ENCODE data around the gene NMS. TPM values are rescaled to one million over a fixed set of nuclear protein-coding genes. Genes with fewer than 3 reads are reported as not detected.
"Not testable (repeated sequence)": the region's sequence is repeated elsewhere in the genome, so short reads cannot be mapped to it uniquely, and the experiment has no call there.

NMS gene
- not detected for polyA plus RNA-seq (2013, experiment 1 of 2; ENCODE audit: insufficient read length)
- not detected for polyA plus RNA-seq (2013, experiment 2 of 2; ENCODE audit: insufficient read length)

- DNase-seq: no peak
Measured at GRCh38 chr2:100470182-100470581, at the start of gene NMS. NMS (plus strand) TSS chr2:100470482; CDS start chr2:100470489, 7 bp downstream.

GRCh38 chr2:100422320-100423055, 47.8 kb upstream of the NMS start:
- DNase-seq: peak; percentile 28

DNA sequence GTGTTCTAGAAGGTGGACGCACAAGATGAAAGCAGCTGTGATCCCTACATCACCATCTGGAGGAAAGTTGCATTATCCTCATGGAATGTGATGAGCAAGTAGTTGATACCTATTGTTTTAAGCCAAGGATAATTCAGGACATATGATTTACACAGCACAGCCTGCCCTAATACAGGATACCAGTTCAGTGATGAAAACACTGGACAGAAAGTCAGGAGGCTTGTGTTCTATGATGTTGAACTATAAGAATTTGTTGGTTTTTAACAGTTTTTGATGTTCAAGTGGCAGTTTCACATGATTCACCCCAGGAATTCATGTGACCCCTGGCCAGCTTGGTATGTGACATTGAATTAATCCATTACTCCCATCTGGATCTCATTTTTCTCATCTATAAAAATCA, 46.7 kb upstream of the NMS start:
- peak; percentile 57 for DNase-seq

DNA sequence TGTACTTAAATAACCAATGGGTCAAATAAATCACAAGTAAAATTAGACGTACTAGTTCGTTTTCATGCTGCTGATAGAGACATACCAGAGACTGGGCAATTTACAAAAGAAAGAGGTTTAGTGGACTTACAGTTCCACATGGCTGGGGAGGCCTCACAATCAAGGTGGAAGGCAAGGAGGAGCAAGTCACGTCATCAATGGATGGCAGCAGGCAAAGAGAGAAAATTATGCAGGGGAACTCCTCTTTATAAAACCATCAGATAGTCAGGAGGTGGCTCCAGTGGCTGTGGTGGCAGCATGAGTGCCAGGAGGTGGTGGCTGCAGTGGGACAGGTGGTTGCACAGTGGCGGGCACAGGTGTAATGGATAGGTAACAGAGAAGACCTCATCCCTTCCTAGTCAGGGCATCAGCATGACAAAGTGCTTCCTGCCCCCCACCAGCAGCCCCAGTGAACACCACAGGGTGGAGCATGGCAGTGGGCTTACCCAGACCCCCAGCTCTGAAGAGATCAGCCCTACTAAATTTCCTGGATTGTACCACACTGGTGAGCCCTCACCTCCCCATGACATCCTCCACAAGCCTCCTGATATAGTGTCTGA, 45.9 kb upstream of the NMS start:
- DNase-seq: no peak

DNA sequence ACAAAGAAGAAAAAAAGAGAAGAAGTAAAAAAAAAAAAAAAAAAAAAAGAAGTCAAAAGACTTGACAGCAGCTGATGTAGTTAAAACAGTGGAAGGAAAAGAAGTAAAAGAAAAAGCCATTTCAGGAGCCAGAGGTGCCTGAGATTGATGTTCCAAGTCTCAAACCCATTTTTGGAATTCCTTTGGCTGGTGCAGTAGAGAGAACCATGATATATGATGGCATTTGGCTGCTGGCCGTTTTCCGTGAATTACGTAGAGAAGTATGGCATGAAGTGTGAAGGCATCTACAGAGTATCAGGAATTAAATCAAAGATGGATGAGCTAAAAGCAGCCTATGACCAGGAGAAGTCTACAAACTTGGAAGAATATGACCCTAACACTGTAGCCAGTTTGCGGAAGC, 45.2 kb upstream of the NMS start:
- peak; percentile 6 for DNase-seq

- DNase-seq: no peak
Measured at GRCh38 chr2:100425573-100426383, 44.5 kb upstream of the NMS start.

- no peak for DNase-seq
Measured at GRCh38 chr2:100426384-100426720, 43.9 kb upstream of the NMS start.

DNA sequence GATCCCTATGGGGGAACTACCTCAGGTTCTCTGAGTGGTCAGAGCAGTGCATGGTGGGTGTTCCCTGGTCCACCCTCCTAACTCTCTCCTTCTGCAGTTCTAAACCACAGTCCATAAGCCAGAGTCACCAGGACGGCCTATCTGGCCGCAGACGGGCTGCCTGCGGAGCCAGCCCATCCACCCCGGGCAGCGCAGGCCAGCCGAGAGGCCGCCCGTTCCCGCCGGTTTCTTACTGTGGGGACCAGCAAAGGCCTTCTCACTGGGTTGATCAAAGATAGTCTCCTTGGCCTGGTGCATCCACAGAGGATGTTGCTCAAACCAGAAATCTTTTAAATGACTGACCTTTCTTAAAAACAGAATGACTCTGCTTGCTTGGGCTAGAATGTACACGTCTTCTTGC, 43.2 kb upstream of the NMS start:
- DNase-seq: no peak

DNA sequence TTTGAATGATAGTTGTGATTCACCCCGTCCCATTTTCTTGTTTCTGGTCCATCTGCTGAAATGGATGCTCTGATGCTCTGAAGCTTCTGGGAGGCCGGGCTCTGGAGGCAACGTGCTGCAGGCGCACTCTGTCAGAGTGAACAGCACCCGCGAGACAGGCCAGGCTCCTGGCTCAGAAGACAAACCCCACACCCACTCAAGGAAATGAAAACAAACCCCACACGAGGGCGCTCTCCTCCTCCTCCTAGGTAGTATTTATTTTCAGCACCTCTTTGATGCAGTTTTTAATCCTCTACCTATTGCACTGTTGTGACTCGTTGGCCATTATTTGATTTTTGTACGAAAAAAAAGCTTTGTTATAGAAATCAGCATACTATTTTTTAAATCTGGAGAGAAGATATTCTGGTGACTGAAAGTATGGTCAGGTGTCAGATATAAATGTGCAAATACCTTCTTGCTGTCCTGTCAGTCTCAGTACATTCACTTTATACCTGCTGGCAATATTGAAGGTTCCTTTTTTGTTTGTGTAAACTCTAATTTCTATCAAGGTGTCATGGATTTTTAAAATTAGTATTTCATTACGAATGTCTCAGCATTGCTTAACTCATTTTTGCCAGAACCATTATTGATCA, 42.5 kb upstream of the NMS start:
- peak; percentile 15 for DNase-seq

DNA sequence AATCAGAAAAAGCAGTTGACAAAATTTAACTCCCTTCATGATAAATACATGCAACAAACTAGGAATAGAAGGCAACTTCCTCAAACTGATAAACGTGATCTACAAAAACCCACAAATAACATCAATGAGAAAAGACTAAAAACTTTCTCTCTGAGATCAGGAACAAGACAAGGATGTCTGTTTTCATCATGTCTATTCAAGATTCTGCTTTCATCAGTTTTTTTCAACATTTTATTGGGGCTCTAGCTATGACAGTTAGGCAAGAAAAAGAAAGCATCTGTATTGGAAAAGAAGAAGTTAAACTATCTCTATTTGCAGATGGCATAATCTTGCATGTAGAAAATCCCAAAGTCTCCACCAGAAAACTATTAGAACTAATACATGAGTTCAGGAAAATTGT, 40.6 kb upstream of the NMS start:
- DNase-seq: no peak

DNA sequence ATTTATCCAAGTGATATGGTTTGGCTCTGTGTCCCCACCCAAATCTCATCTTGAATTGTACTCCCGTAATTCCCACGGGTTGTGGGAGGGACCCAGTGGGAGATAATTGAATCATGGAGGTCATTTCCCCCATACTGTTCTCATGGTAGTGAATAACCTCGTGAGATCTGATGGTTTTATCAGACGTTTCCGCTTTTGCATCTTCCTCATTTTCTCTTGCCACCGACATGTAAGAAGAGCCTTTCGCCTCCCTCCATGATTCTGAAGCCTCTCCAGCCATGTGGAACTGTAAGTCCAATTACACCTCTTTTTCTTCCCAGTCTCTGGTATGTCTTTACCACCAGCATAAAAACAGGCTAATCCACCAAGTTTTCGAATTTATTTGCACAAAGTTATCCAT, 32.5 kb upstream of the NMS start:
- no peak for DNase-seq

GRCh38 chr2:100446696-100447095, 23.6 kb upstream of the NMS start:
- no peak for DNase-seq

DNA sequence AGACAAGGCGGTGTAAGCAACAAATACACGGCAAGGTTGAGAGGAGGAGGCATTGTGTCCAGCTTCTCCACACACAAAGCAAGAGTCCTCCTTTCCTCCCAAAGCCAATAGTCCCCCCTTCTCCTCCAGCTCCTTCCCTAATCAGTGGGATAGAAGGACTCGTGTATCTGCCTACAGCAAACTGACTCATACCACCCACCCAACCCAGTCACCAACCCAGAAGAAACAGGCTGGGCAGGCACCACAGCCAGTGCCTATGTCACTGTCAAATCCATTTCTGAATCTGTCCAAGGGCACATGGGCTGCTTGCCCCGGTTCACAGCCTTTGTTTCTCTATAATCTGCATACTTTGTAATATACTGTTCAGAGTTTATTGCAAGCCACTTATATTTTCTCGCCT, 19.2 kb upstream of the NMS start:
- no peak for DNase-seq

GRCh38 chr2:100451734-100452133, 18.5 kb upstream of the NMS start:
- no peak for DNase-seq

GRCh38 chr2:100453853-100454252, 16.4 kb upstream of the NMS start:
- no peak for DNase-seq

GRCh38 chr2:100456357-100456756, 13.9 kb upstream of the NMS start:
- DNase-seq: not testable (repeated sequence)

DNA sequence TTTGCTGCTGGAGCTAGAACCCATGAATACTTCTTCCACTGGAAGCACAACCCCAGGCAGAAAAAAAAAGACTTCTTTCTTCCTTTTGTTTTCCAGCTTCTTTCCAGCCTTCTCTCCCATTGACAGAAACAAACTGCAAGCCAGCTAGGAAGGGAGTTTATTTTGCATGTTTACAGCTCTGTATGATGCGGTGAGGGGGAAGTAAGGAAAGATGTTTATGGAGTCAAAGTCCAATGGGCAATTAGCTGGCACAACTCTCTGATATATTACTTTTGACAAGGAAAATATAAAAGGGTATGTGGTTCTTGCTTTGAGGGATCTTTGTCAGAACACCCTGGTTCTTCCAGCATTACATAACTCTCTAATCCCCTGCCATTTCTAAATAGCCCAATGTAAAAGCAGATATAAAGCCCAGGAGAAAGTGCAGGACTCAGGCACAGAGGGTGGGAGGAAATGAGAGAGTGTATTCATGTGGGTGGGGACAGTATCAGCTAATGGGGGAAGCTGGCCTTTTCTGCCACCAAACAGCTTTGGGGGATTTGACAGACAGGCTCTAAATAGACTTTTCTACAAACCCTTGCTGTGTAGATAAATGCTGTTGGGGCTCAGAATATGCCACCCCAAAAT, 9.3 kb upstream of the NMS start:
- no peak for DNase-seq

GRCh38 chr2:100470898-100471514, 724 bp downstream of the NMS start:
- DNase-seq: peak; percentile 9

GRCh38 chr2:100476606-100477005, 6.3 kb downstream of the NMS start:
- DNase-seq: no peak

- DNase-seq: no peak
Measured at GRCh38 chr2:100482741-100483140, 12.5 kb downstream of the NMS start.

- DNase-seq: no peak
Measured at GRCh38 chr2:100483895-100484294, 13.6 kb downstream of the NMS start.

- DNase-seq: no peak
Measured at GRCh38 chr2:100484390-100484789, 14.1 kb downstream of the NMS start.

All from fibroblast of skin of abdomen (primary cell).